Stimulated activated naive CD4-positive, alpha-beta T cell treated with Interleukin-2 at 50 U/mL for 16 hours (primary cell): ENCODE data around the gene RAB31.
"Not testable (repeated sequence)": the region's sequence is repeated elsewhere in the genome, so short reads cannot be mapped to it uniquely, and the experiment has no call there.

ENCODE experiments used
- DNase-seq: peaks from one replicate; lab custom pipeline; 2025; lab: John Stamatoyannopoulos, UW

RAB31 gene

DNA sequence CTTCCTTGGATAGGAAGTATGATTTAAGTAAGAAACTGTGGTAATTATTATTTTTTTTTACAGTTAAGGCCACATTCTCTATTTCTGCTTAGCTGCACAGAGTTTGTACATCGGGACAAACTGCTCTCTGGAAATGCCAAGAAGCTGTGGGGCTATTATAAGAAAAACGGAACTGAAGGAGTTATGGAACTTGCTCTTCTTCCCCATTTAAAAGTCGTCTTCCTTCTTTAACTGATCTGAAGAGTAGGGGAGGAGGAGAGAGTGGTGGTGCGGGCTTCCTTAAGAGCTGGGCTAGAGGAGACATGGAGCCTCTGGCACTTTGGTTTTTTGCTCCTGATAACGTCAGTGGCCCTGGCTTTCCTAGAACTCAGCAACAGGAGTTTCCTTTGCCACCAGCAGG, 54.4 kb downstream of the RAB31 start:
- no peak for DNase-seq

DNA sequence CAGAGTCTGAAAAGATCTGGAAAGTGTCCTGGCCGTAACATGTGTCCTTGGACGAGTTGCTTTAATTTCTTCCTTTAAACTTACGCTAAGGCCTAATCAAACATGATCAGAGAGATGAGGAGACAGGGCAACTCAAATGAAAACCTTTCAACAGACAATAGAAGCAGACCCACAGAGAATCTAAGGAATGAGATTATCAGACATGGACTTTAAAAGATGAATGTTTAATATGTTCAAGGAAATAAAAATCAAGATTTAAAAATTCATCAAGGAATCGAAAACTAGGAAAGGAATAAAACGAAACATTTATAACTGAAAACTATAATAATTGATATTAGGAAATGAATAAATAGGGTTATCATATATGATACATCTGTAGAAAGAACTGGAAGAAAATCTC, 55.1 kb downstream of the RAB31 start:
- no peak for DNase-seq

DNA sequence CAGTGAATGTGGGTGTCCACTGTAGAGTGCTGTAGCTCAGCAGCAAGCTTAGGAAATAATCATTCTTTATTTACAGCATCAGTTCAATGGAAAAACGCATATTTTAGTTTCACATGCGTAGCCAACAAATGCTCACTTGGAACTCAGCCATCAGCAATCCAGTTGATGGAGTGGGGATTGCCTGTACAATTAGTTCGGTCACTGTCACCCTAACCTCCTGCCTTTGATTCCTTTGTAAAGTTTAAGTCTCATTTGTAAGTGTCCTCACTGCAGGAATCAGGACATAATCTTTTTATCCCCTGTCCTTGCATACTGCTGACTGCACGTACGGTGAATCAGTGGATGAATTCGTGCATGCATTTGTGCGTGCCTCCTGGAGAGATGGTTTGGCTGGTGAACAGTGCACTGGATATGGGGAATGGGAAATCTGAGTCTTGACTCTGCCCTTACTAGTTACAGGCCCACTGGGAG, 55.9 kb downstream of the RAB31 start:
- DNase-seq = no peak

DNA sequence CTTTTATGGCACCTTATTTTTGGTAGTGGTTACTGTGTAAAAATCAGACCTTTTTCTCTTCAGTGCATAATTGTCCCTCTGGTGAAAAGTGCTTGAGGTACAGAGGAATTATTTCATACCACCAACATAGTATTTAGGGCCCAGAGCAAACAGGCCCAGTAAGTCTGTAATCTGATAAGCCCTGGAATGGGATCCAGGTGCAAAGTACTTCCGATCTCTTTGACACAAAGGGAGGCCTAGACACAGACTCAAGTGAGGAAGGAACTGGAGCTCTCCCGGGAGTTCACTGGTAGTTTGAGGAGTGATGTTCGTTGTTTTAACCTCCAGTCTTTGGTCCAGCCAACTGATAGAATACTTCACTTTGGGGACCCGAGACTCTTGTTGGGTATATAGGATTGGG, 57.4 kb downstream of the RAB31 start:
- no peak for DNase-seq

DNA sequence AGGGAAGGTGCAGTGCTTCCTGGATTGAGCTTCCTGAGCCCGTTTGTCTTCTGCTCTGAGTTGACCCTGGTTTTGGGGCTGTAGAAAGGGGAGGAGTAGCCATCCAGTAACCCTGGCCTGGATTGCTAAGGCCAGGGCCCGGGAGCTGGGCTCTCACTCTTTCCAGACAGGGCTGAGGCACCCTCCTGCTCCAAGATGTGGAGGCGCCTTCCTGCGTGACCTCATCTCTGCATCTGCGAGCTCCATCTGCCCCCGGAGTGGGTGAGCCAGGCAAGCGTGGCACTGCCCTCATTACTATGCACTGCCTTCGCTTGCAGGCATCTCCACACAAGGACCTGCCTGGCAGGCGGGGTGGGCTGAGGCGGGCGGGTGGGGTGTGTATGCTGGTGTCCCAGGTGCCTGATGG, 58.0 kb downstream of the RAB31 start:
- DNase-seq = no peak

DNA sequence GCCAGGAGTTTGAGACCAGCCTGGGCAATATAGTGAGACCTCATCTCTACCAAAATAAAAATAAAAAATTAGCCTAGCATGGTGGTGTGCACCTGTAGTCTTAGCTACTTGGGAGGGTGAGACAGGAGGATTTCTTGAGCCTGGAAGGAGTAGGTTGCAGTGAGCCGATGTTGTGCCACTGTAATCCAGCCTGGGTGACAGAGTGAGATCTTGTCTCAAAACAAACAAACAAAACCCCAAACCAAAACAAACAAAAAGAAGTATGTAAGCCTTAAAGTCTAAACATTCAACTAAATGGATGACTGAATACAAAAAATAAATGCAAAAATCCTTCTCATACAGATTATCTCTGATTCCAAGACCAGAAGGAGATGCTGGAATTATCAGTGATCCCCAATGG, 58.6 kb downstream of the RAB31 start:
- DNase-seq = no peak

DNA sequence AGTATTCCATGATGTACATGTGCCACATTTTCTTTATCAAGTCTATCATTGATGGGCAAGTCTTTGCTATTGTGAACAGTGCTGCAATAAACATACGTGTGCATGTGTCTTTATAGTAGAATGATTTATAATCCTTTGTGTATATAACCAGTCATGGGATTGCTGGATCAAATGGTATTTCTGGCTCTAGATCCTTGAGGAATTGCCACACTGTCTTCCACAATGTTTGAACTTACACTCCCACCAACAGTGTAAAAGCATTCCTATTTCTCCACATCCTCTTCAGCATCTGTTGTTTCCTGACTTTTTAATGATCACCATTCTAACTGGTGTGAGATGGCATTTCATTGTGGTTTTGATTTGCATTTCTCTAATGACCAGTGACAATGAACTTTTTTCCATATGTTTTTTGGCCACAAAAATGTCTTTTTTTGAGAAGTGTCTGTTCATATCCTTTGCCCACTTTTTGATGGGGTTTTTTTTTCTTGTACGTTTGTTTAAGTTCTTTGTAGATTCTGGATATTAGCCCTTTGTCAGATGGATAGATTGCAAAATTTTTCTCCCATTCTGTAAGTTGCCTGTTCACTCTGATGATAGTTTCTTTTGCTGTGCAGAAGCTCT, 60.1 kb downstream of the RAB31 start:
- DNase-seq = not testable (repeated sequence)

DNA sequence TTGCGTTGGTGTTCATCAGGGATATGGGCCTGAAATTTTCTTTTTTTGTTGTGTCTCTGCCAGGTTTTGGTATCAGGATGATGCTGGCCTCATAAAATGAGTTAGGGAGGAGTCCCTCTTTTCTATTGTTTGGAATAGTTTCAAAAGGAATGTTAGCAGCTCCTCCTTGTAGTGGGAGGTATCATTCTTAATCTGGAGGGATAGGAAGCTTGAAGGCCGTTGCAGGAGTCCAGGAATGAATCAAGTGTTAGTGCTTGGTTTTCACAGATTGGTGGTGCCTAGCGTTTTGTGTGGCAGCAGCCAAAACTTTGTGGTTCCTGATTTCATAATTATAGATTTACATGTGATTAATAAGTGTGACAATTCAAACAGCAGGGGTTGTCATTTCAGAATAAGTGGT, 62.0 kb downstream of the RAB31 start:
- not testable (repeated sequence) for DNase-seq

DNA sequence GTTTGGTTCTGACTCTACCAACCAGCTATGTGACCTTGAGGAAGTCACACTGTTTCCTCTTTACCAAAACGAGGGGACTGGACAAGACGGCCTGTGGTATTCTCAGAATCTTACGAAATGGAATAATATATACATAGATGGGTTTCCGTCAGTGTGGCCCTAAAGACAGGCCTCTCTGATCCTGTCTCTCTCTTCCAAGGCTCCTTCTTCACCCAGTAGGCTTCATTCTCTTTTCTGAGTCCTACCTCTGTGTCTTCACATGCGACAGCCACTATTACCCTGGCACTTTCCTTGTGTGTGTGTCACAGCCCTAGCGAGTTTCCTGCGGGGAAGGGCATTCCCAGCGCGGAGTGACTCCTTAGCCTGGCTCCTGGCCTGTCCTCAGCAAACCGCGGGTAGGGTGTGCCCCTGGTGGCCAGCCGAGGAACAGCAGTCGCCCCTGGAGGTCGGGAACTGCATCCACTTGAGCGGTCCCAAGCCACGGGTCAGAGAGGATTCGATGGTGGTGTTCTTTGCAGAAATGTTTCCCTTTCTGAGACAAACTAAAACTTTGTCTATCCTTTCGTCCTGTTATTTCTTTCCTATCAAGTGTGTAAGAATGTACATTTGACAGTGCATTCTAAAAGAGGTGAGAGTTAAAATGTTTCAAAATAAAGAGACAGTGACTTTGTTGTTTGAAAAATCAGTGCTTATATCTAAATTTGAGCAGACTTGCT, 63.3 kb downstream of the RAB31 start:
- peak; percentile 37 for DNase-seq

DNA sequence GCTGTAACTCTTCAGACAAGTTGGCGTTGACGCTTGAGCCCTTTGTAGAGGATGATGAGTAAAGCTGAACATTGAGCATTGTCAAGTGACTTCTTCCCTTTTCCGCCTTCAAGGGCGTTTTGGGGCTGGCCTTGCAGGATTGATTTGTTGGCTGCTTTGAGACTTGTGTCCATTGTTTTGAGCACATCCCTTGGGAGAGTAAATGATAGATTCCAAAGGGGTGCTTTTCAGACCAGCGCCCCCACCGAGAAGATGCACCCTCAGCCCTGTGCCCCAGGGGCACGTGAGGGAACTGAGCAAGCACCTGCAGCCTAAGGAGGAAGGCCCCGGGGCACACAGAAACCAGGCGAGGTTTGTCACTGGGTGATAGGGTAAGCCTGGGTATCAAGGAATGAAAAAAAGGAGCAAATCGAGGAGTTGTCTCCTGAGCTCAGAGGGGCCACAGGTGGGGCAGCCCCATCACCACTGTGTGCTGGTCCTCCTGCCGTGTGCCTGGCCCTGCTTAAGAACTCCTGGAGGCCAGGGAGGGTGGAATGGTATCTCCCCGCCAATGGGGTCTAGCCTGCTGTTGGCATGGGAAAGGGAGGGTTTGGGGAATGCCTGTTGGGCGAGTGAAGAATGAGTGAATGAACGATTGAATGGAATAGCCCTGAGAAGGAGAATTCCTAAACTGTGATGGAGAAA, 64.0 kb downstream of the RAB31 start:
- no peak for DNase-seq

DNA sequence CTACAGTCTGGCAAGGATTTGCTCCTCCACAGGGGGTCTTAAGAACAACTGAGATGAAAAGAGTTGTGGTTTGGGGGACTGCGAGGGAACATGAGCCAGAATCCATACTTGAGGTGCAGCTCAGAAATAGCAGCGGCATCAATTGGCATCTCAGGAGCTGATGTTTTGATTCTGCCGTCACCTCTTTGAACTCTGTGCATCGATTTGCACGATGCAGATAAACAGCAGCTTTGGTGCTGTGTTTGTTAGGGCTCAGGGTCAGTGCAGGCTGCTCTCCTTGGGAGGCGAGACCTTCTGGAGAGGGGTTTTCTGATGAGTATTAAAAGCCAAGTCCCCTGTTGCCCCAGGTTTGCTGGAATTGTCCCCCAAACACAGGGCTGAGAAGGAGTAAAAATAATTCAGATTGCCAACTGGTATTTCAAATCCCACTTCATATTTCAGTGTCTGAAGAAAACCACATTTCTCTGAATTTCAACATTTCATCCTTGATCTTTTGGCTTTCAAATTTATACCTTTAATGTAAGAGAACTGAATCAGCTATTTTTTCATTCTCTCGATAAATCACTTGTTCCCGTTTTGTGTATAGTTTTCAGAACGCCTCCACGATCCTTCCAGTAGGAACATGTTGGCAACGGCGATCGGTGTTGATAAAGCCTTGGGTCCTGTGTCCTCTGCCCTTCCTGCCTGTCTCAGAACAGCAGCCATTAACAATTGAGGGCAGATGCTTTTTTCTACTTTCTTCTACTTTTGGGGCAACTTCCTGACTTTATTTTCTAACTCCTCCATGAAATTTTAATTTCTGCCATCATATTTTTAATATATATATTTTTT, 65.0 kb downstream of the RAB31 start:
- DNase-seq = no peak

DNA sequence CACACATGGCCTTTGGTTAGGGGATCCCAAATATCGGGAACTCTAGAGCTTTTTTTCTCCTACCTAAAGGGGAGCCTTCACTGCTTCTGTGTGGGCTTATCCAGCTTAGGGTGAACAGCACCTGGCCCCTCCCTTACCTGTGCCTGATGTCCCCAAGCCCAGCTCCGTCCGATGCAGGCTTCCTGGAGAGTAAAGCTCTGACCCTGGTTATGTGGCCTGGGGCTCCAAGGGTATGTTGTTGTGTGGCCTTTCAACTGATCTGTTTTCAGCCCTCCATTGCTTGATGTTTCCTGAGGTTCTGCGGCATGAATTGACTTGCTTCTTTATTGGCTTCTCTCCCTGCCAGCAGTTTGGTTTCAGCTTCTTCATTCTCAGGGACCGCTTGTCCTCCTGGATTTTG, 66.0 kb downstream of the RAB31 start:
- no peak for DNase-seq

DNA sequence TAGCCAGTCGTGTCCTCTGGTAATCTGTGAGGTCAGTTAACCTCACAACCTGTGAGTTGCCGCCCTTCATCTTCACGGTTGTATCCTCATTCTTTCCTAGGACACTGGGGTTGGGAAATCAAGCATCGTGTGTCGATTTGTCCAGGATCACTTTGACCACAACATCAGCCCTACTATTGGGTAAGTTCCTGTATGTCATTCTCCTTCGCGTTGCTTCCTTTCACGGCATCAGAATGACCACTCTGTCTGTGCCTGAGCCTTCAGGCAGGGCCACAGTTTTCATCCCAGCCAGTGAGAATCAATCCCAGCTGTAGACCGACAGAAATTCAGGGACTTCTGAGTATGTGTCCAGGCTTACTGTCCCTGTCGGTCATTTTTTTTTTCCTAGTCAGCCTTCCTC, 67.1 kb downstream of the RAB31 start:
- no peak for DNase-seq

DNA sequence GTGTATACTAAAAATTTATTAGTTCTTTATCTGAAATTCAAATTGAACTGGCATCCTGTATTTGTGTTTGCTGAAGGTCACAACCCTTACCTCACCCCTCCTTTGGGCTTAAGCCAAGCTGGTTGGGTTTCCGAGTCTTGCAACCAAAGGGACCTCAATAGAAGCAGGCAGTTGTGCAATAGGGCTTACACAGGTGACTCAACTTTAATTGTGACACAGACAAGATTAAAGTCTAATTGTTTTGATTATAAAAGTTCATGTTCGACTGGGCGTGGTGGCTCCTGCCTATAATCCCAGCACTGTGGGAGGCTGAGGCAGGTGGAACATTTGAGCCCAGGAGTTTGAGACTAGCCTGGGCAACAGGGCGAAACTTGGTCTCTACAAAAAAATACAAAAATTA, 71.5 kb downstream of the RAB31 start:
- no peak for DNase-seq

DNA sequence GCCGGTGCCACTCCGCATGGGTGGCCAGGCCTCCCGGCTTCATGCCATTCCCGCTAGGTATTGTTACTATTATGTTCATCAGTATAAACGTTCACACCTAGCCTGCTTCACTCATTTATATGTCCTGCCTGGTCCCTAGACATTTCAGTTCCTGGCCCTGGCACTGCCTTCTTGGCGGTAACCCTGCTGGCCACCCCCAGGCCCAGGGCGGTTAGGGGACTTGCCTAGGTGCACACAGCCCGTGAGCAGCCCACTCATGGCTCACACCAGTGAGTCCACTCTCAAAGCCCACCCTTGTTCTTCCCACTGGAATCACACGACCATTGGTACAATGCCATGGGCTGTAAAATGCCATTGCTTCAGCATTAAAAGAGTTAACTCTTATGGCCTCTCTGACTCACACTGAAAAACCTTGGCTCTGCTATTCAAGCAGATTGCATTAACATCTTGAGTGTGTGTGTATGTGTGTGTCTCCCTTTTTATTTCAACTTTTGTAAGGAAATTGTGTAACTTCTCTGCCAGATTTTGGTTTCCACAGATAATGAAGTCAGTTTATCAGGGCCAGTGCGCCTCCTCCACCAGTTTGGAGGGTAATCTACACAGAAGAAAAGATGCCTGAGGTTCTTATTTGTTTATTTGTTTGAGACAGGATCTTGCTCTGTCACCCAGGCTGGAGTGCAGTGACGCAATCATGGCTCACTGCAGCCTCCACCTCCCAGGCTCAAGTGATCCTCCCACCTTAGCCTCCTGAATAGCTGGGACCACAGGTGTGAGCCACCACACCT, 74.2 kb downstream of the RAB31 start:
- no peak for DNase-seq

DNA sequence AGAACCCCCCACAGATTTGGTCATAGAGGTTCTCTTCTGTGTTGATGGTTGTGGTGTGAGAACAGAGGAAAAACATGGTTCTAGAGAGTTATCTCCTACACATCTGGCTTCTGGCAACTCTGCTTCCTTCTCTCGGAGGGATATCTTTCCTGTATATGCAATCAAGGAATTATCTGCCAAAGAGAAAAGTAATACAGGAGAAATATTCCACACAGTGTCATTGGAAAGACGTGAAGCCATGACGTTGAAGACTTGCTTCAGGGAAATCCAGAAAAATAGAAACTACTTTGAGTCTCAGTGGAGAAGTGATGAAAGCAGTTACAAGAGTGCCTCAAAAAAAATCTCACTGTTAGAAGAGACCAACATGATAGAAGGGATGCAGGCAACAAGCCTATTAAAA, 78.5 kb downstream of the RAB31 start:
- DNase-seq = no peak

DNA sequence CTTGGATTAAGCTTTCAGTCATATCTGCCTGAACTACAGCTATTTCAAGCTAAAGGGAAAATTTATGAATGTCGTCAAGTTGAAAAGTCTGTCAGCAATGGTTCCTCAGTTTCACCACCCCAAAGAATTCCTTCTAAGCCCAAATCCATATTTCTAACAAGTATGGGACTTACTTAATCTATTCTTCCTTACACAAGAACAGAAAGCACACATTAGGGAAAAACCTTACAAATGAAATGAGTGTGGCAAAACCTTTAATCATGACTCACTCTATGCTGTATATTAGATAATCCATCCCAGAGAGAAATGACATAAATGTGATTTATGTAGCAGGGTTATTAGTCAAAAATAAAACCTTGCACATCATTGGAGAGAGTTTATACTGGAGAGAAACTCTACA, 78.9 kb downstream of the RAB31 start:
- no peak for DNase-seq

DNA sequence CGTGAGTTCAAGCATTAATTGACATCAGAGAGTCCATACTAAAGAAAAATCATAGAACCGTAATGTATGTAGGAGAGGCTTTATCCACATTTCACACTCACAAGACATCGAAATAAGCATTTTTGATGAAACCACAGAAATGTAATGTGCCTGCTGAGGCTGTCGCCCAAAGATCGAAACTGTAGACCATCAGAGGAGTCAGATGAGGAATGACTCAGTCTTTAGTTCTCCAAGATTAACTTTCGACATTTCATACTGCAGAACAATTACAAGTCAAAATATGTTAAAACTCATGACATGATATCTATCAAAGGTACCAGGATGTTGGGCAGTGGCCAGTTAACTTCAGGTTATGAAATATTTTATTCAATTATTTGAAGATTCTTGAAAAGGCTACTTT, 79.6 kb downstream of the RAB31 start:
- no peak for DNase-seq

DNA sequence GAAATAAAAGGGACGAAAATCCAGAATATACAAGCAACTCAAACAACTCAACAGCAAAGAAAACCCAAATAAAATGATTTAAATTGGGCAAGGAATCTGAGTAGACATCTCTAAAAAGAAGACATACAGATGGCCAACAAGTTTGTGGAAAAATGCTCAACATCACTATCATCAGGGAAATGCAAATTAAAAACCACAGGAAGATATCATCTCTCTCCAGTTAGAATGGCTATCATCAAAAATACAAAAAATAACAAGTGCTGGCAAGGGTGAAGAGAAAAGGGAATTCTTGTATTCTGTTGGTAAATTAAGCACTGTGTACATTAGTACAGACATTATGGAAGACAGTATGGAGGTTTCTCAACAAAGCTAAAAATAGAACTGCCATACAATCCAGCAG, 80.0 kb downstream of the RAB31 start:
- DNase-seq = no peak

DNA sequence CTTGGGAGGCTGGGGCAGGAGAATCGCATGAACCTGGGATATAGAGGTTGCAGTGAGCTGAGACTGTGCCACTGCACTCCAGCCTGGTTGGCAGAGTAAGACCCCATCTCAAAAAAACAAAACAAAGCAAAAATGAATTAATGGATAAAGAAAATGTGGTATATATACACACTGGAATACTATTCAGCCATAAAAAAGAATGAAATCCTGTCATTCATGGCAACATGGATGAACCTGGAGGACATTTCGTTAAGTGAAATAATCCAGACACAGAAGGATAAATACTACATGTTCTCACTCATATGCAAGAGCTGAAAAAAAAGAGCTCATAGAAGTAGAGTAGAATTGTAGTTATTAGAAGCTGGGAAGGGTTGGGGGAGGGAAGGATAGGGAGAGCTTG, 80.8 kb downstream of the RAB31 start:
- no peak for DNase-seq

DNA sequence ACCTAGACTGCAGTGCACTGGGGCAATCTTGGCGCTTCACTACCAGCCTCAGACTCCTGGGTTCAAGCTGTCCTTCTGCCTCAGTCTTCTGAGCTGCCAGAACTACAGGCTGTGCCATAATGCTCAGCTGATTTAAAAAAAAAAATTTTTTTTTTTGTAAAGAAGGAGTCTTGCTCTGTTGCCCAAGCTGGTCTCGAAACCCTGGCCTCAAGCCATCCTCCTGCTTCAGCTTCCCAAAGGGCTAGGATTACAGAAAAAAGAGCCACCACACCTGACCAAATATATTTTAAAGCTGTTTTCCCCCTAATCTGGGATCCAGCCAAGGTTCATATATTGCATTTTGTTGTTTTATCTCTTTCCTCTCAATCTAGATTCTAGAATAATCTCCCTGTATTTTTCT, 82.2 kb downstream of the RAB31 start:
- no peak for DNase-seq

DNA sequence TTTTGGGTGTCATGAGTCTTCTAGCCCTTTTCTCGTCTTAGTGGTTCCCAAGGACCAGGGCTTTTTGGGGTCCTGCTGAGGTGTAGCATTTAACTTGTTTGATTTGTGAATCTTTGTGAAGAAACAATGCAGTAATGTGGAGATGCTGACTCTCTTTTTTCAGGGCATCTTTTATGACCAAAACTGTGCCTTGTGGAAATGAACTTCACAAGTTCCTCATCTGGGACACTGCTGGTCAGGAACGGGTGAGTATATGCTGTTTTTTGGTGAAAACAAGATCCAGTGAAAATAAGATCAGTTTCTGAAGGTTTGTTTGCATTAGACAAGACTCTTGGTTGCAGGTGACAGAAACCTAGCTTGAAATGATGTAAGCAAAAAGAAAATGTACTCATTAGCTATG, 83.9 kb downstream of the RAB31 start:
- no peak for DNase-seq
